Measurements from ENCODE around the gene HSF2BP.
"Not testable (repeated sequence)": the region's sequence is repeated elsewhere in the genome, so short reads cannot be mapped to it uniquely, and the experiment has no call there.

The HSF2BP gene

DNA sequence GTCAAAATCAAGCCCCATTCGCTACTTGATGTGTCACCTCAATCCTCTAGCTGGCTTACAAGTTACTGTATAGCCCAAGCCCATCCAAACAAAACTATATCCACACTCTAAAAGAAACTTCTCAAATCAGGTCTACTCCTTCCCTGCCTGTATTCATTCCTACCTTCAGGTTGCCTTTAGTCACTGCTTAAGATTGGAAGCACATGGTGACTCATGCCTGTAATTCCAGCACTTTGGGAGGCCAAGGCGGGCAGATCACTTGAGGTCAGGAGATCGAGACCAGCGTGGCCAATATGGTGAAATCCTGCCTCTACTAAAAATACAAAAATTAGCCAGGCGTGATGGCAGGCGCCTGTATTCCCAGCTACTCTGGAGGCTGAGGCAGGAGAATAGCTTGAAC lies 7.4 kb downstream of the HSF2BP start:
- not testable (repeated sequence) for DNase-seq (ENCODE audit: low read depth)

DNA sequence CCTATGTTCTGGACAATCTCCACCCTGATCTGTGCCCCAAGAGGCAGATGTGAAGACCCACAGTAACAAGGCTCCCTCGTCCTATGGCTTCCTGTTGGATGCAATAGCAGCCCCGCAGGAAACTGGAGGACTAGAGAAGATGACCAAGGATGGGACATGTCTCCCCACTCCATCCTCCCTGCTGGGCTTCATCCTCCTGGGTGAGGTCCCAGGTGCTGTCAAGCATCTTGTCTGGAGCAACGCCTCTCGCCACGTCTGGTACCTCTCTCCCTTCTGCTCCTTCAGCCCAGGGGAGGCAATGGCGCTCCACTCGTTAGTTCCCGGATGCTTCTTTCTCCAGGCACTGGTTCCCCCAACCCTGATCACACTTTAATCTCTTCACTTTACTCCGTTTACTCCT lies 11.1 kb downstream of the HSF2BP start:
- DNase-seq (ENCODE audit: low read depth) = no peak

DNA sequence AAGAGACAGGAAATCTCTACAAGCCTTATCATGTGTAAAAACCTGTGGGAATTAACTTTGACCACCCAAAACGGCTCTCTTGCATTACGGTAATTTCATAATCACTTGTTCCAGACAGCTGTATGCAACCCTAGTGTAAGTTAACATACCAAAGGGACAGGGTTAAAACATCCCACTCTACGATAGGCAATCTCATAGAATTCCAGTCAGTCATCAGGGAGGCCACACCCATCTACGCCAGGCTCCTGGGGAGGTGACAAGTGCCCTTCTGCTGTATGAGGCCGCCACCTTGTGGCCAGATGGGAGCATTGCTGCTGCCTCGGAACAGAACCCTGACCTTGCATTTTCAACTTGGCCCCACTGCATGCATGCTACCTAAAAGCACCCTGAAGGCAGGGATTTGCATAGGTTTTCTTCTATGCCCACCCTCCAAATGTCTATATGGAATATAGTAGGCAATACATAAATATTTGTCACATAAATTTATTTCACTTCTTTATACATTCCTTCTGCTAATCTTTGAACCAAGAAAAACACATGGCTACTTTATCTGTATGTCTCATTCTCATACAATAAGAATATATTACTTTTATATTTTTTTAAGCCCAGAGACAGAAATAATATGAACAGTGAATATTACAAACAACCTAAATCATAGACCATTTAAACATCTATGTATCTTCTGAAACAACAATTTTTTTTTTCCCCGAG lies 12.6 kb downstream of the HSF2BP start:
- DNase-seq (ENCODE audit: low read depth) = peak; percentile 73

DNA sequence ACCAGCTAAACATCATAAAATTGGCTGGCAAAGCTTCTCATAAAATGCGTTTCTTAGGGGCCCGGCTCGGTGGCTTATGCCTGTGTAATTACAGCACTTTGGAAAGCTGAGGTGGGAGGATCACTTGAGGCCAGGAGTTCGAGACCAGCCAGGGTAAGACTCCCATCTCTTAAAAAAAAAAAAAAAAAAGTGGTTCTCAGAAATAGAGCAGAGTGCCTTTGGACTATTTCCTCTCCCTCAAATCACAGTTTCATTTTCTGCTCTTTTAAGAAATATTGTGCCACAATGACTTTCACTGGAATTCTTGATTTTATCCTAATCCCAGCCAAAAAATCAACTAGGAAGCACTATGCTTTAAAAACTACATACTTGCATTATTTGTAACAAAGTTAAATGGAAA lies 13.3 kb downstream of the HSF2BP start:
- DNase-seq (ENCODE audit: low read depth) = no peak

DNA sequence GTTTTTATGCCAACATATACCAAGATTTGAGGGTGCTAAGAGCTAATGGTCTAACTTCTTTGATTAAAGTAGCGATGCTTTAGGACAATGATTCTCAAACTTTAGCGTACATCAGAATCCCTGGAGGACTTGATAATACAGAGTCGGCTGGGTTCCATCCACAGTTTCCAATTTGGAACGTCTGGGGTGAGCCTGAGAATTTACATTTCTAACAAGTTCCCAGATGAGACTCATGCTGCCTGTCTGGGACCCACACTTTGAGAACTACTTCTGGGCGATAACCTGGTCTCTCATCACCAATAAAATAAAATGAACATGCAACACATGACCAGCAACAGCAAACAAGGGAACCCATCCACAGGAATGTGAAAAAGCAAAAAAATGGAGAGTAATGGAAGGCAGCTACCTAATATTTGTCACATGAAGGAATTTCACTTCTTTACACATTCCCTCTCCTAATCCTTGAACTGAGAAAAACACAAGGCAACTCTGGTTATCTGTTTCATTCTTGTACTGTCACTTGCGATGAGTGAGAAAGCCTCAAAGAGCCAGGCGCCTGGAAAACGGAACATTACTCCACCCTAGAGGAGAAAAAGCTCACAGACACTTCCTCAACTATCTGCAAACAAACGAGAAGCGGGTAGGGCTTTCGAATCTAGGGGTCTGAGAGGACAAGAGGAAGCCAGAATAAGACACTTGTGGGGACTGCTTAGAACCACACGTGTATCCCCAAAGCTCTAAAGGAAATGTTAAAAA lies 14.0 kb downstream of the HSF2BP start:
- no peak for DNase-seq (ENCODE audit: low read depth)

DNA sequence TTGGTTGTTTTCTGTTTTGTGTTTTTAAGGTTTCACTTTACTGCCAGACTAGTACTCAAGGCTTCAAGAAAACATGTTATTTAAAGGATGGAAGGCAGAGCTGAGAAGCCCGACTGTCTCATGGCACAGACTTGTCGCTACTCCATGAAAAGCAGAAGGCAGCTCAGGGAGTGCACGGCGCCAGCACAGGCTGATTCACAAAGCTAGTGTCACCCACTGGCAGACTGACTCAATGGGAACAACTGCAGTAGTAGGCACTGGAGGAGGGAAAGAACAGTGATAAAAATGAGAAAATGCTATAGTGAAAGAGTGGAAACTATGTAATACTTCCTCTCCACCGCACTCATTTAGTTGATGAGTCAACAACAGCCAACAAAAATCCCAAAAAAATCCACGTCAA lies 14.7 kb downstream of the HSF2BP start:
- DNase-seq (ENCODE audit: low read depth) = no peak

DNA sequence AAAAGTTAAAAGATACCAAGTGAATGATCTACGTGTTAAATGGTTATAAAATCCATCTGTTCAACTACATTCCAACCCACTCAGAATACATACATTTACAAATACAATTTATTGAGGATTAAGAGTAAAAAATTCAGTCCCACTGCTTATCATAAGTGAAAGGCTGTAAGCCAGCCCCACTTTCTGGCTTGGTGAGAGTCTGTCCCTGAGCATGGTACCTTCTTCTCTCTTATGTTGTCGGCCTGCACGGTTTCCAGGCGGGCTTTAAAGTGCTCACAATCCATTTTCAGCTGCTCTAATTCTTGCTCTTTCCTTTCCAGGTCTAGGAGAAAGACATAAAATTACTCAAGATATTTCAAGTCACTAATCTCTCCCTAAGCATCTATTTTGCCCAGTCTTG lies 15.2 kb downstream of the HSF2BP start:
- no peak for DNase-seq (ENCODE audit: low read depth)

DNA sequence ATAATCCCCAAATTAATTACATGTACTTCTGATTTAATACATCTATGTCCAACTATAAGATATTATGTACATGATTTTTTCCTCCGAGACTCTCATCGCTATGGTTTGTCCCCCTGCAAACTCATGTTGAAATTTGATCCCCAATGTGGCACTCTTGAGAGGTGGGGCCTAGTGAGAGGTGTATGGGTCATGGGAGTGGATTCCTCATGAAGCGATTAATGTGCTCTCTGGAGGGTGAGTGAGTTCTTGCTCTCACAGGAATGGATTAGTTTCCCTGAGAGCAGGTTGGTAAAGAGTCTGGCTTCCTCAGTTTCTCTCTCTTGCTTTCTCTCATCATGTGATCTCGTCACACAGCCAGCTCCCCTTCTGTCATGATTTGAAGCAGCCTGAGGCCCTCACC lies 16.1 kb downstream of the HSF2BP start:
- DNase-seq (ENCODE audit: low read depth) = no peak

DNA sequence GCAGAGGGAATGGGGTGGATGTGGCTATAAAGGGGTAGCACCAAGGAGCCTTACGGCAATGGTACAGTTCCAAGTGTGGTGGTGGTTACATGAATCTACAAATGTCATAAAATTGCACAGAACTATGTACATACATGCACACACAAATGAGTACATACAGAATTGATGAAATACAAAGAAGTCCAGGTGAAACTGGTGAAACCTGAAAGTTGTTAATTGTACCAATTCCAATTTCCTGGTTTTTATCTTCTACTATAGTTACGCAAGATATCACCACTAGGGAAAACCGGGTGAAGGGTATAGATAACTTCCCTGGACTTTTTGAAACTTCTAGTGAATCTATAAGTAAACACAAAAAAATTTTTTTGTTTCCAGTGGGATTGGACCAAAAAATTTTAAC lies 18.9 kb downstream of the HSF2BP start:
- no peak for DNase-seq (ENCODE audit: low read depth)

DNA sequence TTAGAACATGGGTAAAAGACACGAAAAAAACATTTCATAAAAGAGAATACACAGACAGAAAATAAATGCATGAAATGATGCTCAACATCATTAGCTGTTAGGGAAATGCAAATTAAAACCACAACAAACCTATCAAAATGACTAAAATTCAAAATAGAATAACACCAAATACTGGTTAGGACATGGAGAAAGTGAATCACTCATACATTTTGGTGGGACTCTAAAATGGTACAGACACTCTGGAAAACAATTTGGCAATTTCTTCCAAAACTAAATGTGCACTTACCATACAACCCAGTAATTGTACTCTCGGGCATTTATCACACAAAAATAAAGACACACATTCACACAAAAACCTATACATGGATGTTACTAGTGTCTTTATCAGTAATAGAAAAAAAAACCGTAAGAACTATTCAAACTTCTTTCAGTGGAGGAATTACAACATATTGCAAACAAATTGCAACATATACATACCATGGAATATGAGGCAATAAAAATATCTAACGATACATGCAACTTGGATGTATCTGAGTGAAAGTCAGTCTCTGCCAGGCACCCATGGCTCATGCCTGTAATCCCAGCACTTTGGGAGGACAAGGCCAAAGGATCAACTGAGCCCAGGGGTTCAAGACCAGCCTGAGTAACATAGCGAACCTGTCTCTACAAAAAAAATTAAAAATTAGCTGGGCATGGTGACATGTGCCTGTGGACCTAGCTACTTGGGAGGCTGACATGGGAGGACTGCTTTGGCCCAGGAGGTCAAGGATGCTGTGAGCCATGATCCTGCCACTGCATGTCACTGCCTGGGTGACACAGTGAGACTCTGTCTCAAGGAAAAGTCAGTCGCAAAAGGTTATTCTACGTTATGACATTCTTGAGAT lies 19.6 kb downstream of the HSF2BP start:
- no peak for DNase-seq (ENCODE audit: low read depth)

DNA sequence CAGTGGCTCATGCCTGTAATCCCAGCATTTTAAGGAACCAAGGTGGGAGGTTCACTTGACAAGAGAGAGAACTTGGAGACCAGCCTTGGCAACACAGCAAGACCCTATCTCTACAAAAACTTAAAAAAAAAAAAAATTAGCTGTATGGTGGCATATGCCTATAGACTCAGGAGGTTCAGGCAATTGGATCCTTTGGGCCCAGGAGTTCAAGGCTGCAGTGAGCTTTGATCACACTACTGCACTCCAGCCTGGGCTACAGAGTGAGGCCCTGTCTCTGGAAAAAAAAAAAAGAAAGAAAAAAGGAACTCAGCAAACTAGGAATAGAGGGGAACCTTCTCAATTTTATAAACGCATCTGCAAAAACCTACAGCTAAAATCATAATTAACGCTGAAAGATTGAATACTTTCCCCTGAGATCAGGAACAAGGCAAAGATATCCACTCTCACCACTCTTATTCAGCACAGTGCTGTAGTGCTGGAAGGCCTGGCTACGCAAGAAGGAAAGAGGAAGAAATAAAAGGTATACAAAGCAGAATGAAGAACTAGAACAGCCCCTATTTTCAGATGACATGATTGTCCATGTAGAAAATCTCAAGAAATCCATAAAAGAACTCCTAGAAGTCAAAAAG lies 21.6 kb downstream of the HSF2BP start:
- DNase-seq (ENCODE audit: low read depth) = no peak

DNA sequence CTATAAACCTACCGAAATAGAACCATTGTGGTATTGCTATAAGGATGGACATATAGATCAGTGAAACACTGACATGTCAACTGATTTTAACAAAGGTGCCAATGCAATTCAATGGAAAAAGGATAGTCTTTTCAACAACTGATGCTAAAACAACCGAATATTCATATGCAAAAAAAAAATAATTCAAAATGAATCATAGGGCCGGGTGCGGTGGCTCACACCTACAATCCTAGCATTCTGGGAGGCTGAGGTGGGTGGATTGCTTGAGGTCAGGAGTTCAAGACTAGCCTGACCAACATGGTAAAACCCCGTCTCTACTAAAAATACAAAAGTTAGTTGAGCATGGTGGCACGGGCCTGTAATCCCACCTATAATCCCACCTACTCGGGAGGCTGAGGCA lies 23.9 kb downstream of the HSF2BP start:
- no peak for DNase-seq (ENCODE audit: low read depth)

DNA sequence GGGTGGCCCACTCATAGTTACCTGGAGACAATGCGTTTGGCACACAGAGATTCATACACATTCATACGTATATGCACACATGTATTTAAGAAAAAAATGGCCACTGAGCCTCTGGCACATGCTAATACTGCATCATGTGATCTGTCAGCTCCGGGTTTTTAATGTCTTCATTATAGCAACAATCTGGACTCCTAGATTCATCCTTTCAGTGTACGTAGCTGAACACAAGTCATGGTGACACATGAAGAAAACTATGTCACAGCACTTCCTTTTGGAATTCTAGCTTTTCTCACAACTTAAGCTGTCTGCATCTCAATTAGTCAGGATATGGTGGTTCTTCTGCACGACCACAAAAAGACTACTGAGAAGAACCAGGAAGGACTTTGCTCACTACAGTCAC lies 24.7 kb downstream of the HSF2BP start:
- no peak for DNase-seq (ENCODE audit: low read depth)

DNA sequence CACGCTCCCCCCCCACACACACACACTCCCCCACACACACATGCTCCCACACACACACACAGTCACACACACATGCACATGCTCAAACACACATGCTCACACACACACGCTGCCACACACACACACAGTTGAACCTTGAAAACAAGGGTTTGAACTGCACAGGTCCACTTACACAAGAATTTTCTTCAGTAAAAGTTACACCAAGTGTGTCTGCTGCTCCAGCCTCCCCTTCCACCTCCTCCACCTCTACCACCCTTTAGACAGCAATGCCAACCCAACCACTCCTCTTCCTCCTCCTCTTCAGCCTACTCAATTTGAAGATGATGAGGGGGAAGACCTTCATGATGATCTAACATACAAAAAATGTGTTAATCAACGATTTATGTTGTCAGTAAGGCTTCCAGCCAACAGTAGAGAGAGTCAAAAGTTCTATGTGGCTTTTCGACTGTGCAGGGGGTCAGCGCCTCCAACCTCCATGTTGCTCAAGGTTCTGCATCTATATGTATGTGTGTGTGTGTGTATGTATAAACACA lies 26.8 kb downstream of the HSF2BP start:
- no peak for DNase-seq (ENCODE audit: low read depth)

DNA sequence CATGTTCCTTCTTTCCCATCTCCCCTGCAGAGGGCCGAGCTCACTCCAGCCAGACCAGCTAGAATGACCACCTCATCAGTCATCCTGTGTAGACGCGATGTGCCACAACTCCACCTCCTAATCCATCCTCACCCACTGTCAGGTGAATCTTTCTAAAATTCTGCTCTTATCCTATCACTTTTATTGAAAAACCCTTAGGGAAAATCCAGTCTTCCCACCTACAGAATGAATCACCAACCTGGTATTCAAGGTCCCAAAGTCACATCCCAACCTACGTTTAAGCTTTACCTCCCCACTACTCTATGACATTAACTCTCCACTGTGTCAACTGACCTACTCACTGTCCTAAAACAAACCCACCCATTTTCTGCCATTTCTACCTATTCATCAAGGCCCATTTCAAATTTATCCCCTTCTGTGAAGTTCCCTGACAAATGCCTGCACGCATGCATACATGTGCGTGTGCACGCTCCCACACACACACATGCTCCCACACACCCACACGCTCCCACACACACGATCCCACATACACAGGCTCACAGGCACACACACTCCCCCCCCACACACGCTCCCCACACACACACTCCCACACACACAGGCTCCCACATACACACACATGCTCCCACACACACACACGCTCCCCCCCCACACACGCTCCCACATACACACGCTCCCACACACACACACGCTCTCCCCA lies 27.7 kb downstream of the HSF2BP start:
- DNase-seq (ENCODE audit: low read depth) = no peak

DNA sequence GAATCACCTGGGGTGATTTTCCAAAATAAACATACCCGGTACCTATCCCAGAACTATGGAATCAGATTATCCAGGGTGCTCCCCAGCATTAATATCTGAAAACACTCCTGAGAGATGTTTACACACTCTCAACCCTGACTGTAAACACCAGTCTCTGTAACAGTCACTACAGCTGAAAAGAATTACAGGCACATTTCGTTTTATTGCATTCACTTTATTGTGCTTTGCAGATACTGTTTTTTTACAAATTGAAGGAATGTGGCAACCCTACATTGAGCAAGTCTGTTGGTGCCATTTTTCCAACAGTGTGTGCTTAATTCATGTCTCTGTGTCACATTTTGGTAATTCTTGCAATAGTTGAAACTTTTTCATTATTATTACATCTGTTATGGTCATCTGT lies 31.8 kb downstream of the HSF2BP start:
- DNase-seq (ENCODE audit: low read depth) = no peak

DNA sequence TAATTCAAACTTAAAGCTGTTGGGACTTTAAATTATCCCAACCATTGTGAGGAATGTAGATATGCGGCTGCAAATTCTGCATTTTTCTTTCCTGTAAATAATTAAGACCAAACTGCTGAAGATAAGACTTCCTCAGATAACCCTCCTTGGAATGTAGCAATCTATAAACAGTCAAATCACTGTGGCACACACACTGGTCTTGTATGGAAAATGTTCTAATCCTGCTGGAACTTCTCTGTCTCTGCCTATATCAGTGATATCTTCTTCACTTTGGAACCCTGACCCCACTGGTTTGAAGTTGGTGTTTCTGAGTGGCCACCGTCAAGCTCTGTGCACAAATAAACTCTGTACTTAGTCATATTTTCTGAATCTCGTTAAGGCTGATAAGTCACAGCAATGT lies 32.9 kb downstream of the HSF2BP start:
- no peak for DNase-seq (ENCODE audit: low read depth)

DNA sequence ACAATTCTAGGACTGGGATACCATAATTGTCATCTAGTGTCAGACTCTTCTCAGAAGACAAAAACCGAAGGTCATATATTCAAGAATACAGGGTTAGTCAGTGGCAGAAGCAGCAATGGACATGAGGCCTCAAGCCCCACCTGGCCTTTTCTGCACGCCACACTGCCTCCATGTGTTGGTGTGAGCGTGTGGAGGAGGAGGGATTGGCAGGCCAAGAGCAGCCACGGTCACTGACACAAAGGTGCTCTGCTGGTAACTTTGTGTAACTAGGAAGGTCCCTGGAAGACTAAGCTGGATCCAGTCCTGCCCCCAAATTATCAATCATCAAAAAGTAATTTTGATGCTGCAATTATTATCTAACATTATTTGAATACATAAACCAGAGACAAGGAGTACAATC lies 34.9 kb downstream of the HSF2BP start:
- no peak for DNase-seq (ENCODE audit: low read depth)

DNA sequence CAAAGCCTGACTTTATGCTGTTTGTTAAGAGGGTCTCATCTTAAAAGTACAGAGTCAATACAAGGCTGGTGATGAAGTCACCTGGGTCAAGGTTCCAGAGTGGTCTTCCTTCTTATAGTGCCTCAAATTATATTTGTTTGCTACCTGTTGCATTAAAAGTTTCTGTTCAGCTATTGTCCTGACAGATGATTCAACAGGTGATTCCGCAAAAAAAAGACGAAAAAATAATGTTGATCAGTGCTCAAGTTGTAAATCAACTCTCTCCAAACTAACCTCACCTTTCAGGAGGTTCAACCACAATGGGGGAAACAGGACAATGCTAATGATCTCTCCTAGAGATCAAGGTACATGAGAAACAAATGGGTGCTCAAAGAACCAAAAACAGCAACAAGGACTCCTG lies 35.7 kb downstream of the HSF2BP start:
- no peak for DNase-seq (ENCODE audit: low read depth)

DNA sequence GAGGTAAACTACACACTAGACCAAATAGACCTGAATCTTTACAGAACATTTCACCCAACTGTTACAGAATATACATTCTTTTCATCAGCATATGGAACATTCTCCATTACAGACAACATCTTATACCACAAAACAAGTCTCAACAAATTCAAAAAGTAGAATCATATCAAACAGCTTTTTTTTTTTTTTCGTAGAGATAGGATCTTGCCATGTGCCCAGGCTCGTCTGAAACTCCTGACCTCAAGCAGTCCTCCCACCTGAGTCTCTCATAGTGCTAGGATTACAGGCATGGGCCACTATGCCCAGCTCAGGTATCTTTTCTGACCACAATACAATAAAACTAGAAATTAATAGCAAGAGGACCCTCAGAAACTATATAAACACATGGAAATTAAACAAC lies 36.5 kb downstream of the HSF2BP start:
- no peak for DNase-seq (ENCODE audit: low read depth)

DNA sequence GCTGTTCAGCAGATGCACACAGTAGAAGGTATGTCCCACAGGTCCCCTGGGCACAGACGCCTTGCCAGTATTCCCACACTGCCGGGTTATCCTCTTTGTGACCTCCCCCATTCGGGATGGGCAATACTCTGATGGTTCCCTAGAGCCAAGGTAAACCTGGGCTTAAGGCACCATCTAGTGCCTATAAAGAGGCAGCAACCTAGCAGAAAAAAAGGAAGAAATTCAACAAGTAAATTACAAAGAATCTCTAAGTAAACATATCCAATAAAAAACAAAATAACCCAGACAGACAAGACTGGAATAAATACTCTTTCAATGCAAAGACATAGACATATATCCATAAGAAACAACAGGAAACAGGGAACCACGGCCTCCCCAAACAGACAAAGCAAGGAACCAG lies 39.4 kb downstream of the HSF2BP start:
- DNase-seq (ENCODE audit: low read depth) = no peak

DNA sequence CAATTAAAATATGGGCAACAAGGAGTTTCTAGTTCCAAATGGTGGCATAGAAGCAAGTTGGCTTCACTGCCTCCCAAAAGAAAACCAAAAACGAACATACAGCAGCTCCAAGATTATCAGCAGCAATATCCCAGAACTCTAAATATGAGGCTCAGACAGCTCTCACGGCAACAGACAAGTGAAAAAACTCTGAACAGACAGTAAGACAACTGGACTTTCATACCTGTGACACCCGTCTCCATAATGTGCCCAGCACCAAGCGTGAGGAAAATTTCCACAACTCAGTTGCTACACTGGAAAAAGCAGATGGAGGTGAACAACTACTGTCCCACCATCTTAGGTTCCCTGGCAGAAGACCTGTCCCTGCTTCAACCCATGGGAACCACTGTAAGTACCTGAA lies 39.9 kb downstream of the HSF2BP start:
- no peak for DNase-seq (ENCODE audit: low read depth)
